Prostate gland (tissue), 2 donors: ENCODE data around the gene SULT1C4.

Experiments
- CTCF ChIP-seq, 4 experiments: fragments of 200-600 bp in 2 of 4; fragments of 450-650 bp in 2 of 4; sonication (generic) in 2 of 4; IDR thresholded peaks; 1 replicate in 3 of 4; 2 replicates in 1 of 4; pipeline ENCODE4 v1.5.1; 2016 to 2019; ENCODE audit warnings: antibody characterized with exemption in 4 of 4, mild to moderate bottlenecking in 2 of 4, moderate library complexity in 2 of 4
- POLR2A ChIP-seq: fragments of 450-650 bp; IDR thresholded peaks from one replicate; pipeline ENCODE4 v1.6.1; 2016; ENCODE audit warnings: antibody characterized with exemption, mild to moderate bottlenecking

- TF ChIP-seq CTCF (IDR thresholded peaks at IDR 0.05) (no peak), POLR2A (no peak)
Observed at GRCh38 chr2:108414945-108415344, 37.2 kb downstream of the SULT1C4 start.
